IMR-90 (cell line): ENCODE measurements around the gene ARL13A. TPM values are rescaled to one million over a fixed set of nuclear protein-coding genes. Genes with fewer than 3 reads are reported as not detected.

Experiments
- ATAC-seq: fragments of 200-7000 bp; cut with Tn5 transposase; 2 replicates; pipeline ENCODE4 v1.9.1; 2020; ENCODE audit warnings: low read depth, mild to moderate bottlenecking, moderate library complexity
- BruUV-seq: library from RNA; stranded (reverse); fragments of 400-500 nt; replicated peaks from 2 replicates; lab custom pipeline; 2021; lab: Mats Ljungman, UMichigan
- CTCF ChIA-PET: fragments of 300-600 bp; formaldehyde crosslinking; extraction: SDS; loops from one replicate; lab custom pipeline; 2021; ENCODE audit warnings: antibody characterized with exemption; lab: Yijun Ruan, JAX
- POLR2A ChIA-PET: fragments of 300-600 bp; sonication (Branson Sonifier 250); formaldehyde crosslinking; loops from one replicate; lab custom pipeline; 2022; ENCODE audit warnings: antibody characterized with exemption; ENCODE audit not compliant: unreplicated experiment; lab: Charles Lee
- DNase-seq: peaks from one replicate; pipeline ENCODE4 v3.0.0; 2013
- H2AFZ ChIP-seq: replicated peaks from 2 replicates; pipeline ENCODE3; 2013; ENCODE audit warnings: low read length, mild to moderate bottlenecking; ENCODE audit not compliant: poor library complexity
- H2AK5ac ChIP-seq: 2 replicates; pipeline ENCODE4 v1.6.1; 2013; ENCODE audit warnings: low read depth, low read length, inconsistent platforms
- H2AK9ac ChIP-seq: replicated peaks from 2 replicates; pipeline ENCODE3; 2013; ENCODE audit warnings: mild to moderate bottlenecking, low read depth, low read length, moderate library complexity; ENCODE audit not compliant: poor library complexity
- H2BK120ac ChIP-seq: 2 replicates; pipeline ENCODE4 v1.6.1; 2013; ENCODE audit warnings: low read depth, low read length, inconsistent platforms
- H2BK15ac ChIP-seq: 3 replicates; pipeline ENCODE4 v1.6.1; 2013; ENCODE audit warnings: low read depth, low read length, inconsistent platforms
- H2BK20ac ChIP-seq: 2 replicates; pipeline ENCODE4 v1.6.1; 2013; ENCODE audit warnings: low read depth, mild to moderate bottlenecking, inconsistent platforms, low read length, moderate library complexity
- H2BK5ac ChIP-seq: 2 replicates; pipeline ENCODE4 v1.6.1; 2013; ENCODE audit warnings: mild to moderate bottlenecking, low read depth, low read length, inconsistent platforms; ENCODE audit not compliant: poor library complexity, severe bottlenecking
- H3K14ac ChIP-seq: replicated peaks from 2 replicates; pipeline ENCODE4 v1.6.1; 2013; ENCODE audit warnings: low read depth, low read length, inconsistent platforms
- H3K18ac ChIP-seq: 2 replicates; pipeline ENCODE4 v1.6.1; 2013; ENCODE audit warnings: low read depth, low read length, control low read depth
- H3K23ac ChIP-seq: 2 replicates; pipeline ENCODE4 v1.6.1; 2013; ENCODE audit warnings: low read depth, low read length, inconsistent platforms
- H3K27ac ChIP-seq: 2 replicates; pipeline ENCODE4 v1.5.1; 2013; ENCODE audit warnings: mild to moderate bottlenecking, control low read depth, low read length; ENCODE audit not compliant: insufficient read depth
- H3K27me3 ChIP-seq: 2 replicates; pipeline ENCODE4 v1.6.1; 2013; ENCODE audit warnings: low read length; ENCODE audit not compliant: control insufficient read depth, insufficient read depth
- H3K36me3 ChIP-seq: 2 replicates; pipeline ENCODE4 v1.6.1; 2013; ENCODE audit warnings: low read length, mixed read lengths; ENCODE audit not compliant: control insufficient read depth, insufficient read depth
- H3K4ac ChIP-seq: 2 replicates; pipeline ENCODE4 v1.6.1; 2013; ENCODE audit warnings: low read depth, low read length, inconsistent platforms
- H3K4me1 ChIP-seq: 2 replicates; pipeline ENCODE4 v1.6.1; 2013; ENCODE audit warnings: low read length, mixed read lengths; ENCODE audit not compliant: control insufficient read depth, insufficient read depth
- H3K4me2 ChIP-seq: 2 replicates; pipeline ENCODE4 v1.6.1; 2013; ENCODE audit warnings: low read depth, mild to moderate bottlenecking, control low read depth, low read length, moderate library complexity
- H3K4me3 ChIP-seq: 2 replicates; pipeline ENCODE4 v1.5.1; 2013; ENCODE audit warnings: low read depth, mild to moderate bottlenecking, control low read depth, low read length, moderate library complexity; ENCODE audit not compliant: insufficient read depth
- H3K56ac ChIP-seq: 2 replicates; pipeline ENCODE4 v1.6.1; 2013; ENCODE audit warnings: low read length, inconsistent platforms; ENCODE audit not compliant: insufficient read depth; ENCODE audit errors: extremely low read depth
- H3K79me1 ChIP-seq, 2 experiments: 2 replicates each; pipeline ENCODE4 v1.6.1; 2013; ENCODE audit warnings: low read length in 2 of 2, inconsistent platforms in 1 of 2, low read depth in 1 of 2
- H3K9ac ChIP-seq: 2 replicates; pipeline ENCODE4 v1.6.1; 2013; ENCODE audit warnings: low read depth, low read length, control low read depth
- H3K9me1 ChIP-seq: 2 replicates; pipeline ENCODE4 v1.6.1; 2013; ENCODE audit warnings: low read length, inconsistent platforms; ENCODE audit not compliant: insufficient read depth
- H3K9me3 ChIP-seq: 2 replicates; pipeline ENCODE4 v1.6.1; 2013; ENCODE audit warnings: low read length; ENCODE audit not compliant: control insufficient read depth, insufficient read depth
- H4K20me1 ChIP-seq: 2 replicates; pipeline ENCODE4 v1.6.1; 2013; ENCODE audit warnings: low read length, inconsistent platforms; ENCODE audit not compliant: insufficient read depth
- H4K5ac ChIP-seq: 2 replicates; pipeline ENCODE4 v1.6.1; 2013; ENCODE audit warnings: mild to moderate bottlenecking, low read depth, low read length, control low read depth
- H4K8ac ChIP-seq, 2 experiments: 2 replicates each; pipeline ENCODE4 v1.6.1; 2013; ENCODE audit warnings: low read depth in 2 of 2, low read length in 2 of 2, control low read depth in 1 of 2, inconsistent platforms in 1 of 2
- H4K91ac ChIP-seq: 2 replicates; pipeline ENCODE4 v1.6.1; 2013; ENCODE audit warnings: low read depth, low read length, inconsistent platforms; ENCODE audit not compliant: insufficient read depth
- RFX5 ChIP-seq: IDR thresholded peaks from 2 replicates; pipeline ENCODE4 v1.8.0; 2012; ENCODE audit warnings: low read depth, mild to moderate bottlenecking, low read length, moderate library complexity
- SMC3 ChIP-seq: fragments of 150-350 bp; IDR thresholded peaks from 2 replicates; pipeline ENCODE4 v1.6.1; 2016; ENCODE audit warnings: low read depth, mild to moderate bottlenecking, antibody characterized with exemption, low read length, moderate library complexity
- WGBS, 2 experiments: methylation state at CpG; one replicate each; pipeline versions ENCODE4 v1.1.5 to v1.1.7; 2013; ENCODE audit warnings: missing lambda C conversion rate in 2 of 2; ENCODE audit not compliant: insufficient read length in 1 of 2; ENCODE audit errors: extremely low coverage in 2 of 2; 5-methylcytosine and 5-hydroxymethylcytosine counted together
- dilution Hi-C: fragments of 300-500 bp; cut with HindIII; formaldehyde crosslinking; loops from one replicate; pipeline ENCODE4 v1.14.3; 2018; ENCODE audit warnings: low sequenced_read_pairs; ENCODE audit not compliant: unreplicated experiment
- in situ Hi-C: fragments of 300-500 bp; cut with MboI; formaldehyde crosslinking; loops from 3 replicates; pipeline ENCODE4 v1.14.3; 2019; ENCODE audit warnings: low sequenced_read_pairs, inconsistent platforms, mixed read lengths
- intact Hi-C: fragments of 100-400 bp; cut with micrococcal nuclease; formaldehyde crosslinking; loops from 2 replicates; pipeline ENCODE4 v1.10.0; 2022
- polyA plus RNA-seq, 3 experiments: library from polyadenylated mRNA; depleted of rRNA; stranded (reverse); fragments of >200 nt; gene quantifications; 2 replicates each; pipeline ENCODE4 v1.2.3, GENCODE V29; 2012; ENCODE audit warnings: low replicate concordance in 1 of 3
- total RNA-seq: library from RNA; depleted of rRNA; stranded (reverse); fragments of >200 nt; gene quantifications from 2 replicates; pipeline ENCODE4 v1.2.3, GENCODE V29; 2012

The ARL13A gene
- total and polyA plus RNA-seq, 2 of the 4 experiments (the other 2 are of a cell fraction): not detected

DNA sequence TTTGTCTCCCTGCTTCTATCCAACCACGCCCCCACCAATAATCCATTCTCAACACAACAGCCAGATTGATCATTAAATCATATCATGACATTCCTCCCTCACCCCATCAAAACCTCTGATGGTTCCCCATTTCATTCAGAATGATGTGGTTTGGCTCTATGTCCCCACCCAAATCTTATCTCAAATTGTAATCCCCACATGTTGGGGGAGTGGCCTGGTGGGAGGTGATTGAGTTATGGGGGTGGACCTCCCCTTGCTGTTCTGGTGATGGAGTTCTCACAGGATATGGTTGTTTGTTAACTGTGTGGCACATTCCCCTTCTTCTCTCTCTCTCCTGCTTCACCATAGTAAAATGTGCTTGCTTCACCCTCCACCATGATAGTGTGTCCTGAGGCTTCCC, 59.1 kb downstream of the ARL13A start:
- no peak overlapping the region for H2BK20ac ChIP-seq
- no peak overlapping the region for H2BK15ac ChIP-seq
- no peak overlapping the region for H4K5ac ChIP-seq
- H4K20me1 ChIP-seq: no peaks in the 10 kb centered on the region
- in situ Hi-C loops: no loop called here
- H3K27ac ChIP-seq: no peak overlapping the region
- no peak overlapping the region for H2BK120ac ChIP-seq
- H3K4me2 ChIP-seq: no peak overlapping the region
- 50% methylated on average over 1 of the region's 1 CpG; no CpG with 5 or more reads in 1 of the 2 experiments for WGBS, 2 experiments
- BruUV-seq: no TSS peak
- H3K14ac ChIP-seq: no peak overlapping the region
- no peaks in the 10 kb centered on the region for H3K9me1 ChIP-seq
- no peaks in the 10 kb centered on the region for H3K9me3 ChIP-seq
- H3K36me3 ChIP-seq: 0 out of 2 replicates have a peak, but pooled peaks cover 2% of the 10 kb centered on the region
- ChIA-PET CTCF (no interaction called here), POLR2A (no interaction called here)
- peaks cover 2% of the 10 kb centered on the region for H3K4me1 ChIP-seq
- dilution Hi-C loops: no loop called here
- H2AK5ac ChIP-seq: no peak overlapping the region
- no peak overlapping the region for H3K4me3 ChIP-seq
- H3K4ac ChIP-seq: no peak overlapping the region
- no peaks in the 10 kb centered on the region for H3K79me1 ChIP-seq
- H3K56ac ChIP-seq: no peak overlapping the region
- no peak overlapping the region for H2BK5ac ChIP-seq
- no peak overlapping the region for H2AK9ac ChIP-seq
- no peaks in the 10 kb centered on the region for H3K27me3 ChIP-seq
- TF ChIP-seq SMC3 (no peak), RFX5 (no peak)
- no peak for ATAC-seq
- H3K23ac ChIP-seq: no peak overlapping the region
- DNase-seq: no peak
- intact Hi-C loops: no loop called here
- H3K9ac ChIP-seq: no peak overlapping the region
- no peak overlapping the region for H4K91ac ChIP-seq
- no peak overlapping the region for H4K8ac ChIP-seq
- no peak overlapping the region for H2AFZ ChIP-seq
- no peak overlapping the region for H3K18ac ChIP-seq
